Measurements from ENCODE around the gene NOXO1.

NOXO1 gene, protein sequence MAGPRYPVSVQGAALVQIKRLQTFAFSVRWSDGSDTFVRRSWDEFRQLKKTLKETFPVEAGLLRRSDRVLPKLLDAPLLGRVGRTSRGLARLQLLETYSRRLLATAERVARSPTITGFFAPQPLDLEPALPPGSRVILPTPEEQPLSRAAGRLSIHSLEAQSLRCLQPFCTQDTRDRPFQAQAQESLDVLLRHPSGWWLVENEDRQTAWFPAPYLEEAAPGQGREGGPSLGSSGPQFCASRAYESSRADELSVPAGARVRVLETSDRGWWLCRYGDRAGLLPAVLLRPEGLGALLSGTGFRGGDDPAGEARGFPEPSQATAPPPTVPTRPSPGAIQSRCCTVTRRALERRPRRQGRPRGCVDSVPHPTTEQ

DNA sequence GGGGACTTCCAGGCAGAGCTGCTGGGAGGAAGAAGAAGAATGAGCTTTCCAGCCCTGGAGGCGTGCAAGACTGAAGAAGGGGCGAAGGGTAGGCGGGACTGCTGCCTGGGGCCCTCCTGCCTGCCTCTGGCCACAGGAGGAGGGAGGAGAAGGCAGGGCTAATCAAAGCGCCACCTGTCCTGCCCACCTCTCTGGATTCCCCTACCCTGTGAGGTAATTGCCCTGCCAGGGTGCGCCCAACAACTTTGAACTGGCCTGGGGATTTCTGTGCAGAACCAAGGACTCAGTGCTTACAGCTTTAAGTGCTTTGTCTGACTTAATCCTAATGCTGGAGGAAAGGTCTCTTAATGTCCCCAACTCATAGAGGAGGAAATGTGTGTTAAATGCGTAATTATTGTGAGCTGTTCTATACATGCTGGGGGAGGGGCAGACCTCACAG is at the start of gene NOXO1:
NOXO1 (minus strand) TSS at position 72 of the 439 bp plus-strand sequence. CDS start 290 bp downstream, outside the sequence.
- no peak for DNase-seq (ENCODE audit: low read depth in 2 of 2)

DNA sequence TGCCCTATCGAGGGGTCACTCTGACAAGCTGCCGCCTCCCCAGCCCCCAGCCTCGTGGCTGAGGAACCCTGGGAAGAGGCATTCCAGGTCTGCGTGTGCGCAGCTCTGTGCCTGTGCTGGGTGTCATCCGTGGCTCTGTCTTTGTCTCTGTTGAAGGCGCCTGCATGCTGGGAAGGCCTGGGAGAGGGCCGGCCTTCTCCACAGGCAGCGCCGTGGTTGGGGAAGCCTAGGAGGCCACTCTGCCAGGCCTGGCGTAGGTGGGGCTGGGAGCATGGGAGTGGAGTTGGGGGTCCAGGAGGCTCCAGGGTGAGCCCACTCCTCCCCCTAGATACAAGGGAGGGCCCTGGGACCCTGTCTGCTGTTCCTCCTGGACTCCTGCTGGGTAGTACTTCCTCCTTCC is 48.8 kb upstream of the NOXO1 start:
- no peak for DNase-seq (ENCODE audit: low read depth in 2 of 2)

DNA sequence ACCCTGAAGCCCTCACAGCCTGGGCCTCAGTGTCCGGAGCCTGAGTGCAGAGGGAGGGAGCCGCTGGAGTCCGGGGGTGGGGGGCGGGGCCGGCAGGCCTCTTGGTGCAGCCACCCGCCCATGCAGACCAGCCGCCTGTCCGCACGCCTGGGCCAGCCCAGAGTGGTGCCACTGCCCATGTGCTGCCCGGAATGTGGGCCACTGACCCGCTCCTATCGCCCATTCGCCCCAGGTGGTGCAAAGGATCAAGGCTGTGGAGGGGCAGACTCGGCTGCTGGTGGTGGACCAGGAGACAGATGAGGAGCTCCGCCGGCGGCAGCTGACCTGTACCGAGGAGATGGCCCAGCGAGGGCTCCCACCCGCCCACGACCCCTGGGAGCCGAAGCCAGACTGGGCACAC is 48.1 kb upstream of the NOXO1 start:
- no peak for DNase-seq (ENCODE audit: low read depth in 2 of 2)

DNA sequence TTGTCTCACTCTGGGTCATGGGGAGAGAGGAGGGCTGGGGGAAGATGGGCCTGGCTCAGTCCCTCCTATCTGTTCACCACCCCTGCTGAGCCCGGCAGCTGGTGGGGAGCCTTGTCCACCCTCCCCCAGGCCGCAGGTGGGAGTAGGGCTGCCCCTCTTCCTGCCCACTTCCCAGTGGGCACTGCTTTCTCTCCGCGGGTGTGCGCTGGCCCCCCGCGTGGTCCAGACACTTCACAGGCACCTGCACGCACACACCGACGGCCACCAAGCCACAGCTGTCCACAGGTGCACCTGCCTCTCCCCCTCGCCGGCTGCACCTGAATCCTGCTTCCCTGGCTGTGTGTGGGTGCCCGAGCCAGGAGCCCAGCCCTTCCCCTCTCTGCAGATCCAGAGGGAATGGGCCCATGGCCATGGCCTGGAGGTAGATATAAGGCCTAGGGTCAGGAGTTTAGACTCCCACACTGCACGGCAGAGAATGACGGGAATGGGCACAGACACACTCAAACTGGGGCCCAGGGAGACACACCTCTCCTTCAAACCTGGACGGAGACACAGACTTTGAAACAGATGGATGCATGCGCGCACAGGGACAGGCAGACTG is 47.5 kb upstream of the NOXO1 start:
- no peak for DNase-seq (ENCODE audit: low read depth in 2 of 2)

DNA sequence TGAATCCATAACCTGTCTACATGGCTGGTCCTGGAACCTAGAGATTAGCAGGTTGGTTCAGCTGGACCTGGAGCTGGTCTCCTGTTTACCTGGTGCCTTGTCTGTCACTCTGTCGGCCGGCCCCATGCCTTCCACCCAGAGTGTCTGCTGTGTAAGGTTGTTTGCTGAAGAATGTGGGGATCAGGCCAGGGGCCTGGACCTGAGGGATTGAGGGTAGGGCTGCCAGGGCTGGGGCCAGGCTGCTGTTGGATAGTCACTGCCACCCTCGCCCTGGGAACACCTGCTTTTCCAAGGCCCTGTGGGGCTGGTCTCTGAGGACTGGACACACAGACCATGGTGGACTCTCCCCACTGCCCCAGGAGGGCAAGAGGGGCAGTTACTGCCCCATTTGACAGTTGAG is 46.9 kb upstream of the NOXO1 start:
- DNase-seq (ENCODE audit: low read depth in 2 of 2) = no peak

DNA sequence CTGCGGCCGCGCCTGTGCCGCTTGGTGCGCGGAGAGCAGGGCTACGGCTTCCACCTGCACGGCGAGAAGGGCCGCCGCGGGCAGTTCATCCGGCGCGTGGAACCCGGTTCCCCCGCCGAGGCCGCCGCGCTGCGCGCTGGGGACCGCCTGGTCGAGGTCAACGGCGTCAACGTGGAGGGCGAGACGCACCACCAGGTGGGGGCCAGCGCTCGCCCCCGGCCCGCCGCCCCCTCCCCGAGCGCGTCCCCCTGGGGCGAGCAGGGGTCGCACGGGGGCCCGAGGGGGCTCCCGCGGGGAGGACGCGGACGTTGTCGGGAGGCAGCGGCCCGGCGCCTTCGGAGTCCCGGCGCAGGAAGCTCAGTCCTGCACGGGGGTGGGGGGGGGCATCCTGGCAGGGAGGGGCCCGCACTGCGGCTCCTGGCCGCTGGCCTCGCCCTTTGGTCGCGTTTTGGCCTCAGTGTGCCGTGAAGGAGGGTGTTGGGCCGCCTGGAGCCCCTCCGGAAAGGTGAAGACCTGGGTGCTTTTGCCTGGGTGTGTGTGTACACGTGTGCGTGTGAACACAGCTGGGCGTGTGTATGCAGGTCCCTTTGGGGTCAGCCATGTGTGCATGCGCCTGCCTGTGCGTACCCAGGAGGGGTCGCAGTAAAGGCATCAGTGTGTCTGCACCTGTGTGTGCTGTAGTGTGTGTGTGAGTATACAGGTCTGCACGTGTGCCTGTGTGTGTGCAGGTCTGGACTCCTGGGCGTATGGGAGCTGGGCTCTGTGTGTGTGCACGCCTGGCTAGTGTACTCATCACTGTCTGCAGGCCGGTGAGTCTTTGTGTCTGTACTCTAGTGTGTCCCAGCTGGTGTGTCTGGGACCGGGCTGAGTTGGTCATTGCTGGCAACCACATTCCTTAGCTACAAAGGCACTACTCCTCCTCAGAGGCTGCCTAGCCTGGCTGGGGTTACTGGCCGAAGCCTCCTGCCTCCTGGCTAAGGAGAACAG is 46.0 kb upstream of the NOXO1 start:
- DNase-seq (ENCODE audit: low read depth in 2 of 2) = no peak

DNA sequence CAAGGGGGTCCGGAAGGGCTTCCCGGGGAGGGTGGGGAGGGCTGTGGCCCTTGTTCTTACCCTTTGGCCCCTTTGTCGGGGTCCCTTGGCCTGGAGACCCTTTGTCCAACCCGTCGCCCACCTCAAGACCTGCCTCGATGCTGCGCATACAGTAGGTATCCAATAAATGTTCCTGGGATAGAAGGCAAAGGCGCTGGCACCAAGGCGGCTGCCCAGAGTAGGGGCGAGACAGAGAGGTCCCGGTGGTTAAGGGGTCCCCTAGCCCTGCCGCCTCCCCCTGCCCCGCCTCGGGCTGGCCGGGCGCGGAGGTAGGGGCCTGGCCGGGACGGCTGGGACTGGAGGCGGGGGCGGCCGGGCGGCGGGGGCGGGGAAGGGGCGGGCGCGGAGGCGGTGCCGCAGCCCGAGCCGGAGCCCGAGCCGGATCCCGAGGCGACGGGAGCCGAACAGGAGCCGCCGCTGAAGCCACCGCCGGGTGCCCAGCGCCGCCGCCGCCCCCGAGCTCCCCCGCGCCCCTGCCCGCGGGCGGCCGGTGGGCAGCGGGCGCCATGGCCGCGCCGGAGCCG is 45.3 kb upstream of the NOXO1 start, which contains the start of gene NHERF2:
NHERF2 (plus strand) TSS at position 442 of the 563 bp plus-strand sequence; CDS start at position 546, 104 bp downstream.
- no peak for DNase-seq (ENCODE audit: low read depth in 2 of 2)

DNA sequence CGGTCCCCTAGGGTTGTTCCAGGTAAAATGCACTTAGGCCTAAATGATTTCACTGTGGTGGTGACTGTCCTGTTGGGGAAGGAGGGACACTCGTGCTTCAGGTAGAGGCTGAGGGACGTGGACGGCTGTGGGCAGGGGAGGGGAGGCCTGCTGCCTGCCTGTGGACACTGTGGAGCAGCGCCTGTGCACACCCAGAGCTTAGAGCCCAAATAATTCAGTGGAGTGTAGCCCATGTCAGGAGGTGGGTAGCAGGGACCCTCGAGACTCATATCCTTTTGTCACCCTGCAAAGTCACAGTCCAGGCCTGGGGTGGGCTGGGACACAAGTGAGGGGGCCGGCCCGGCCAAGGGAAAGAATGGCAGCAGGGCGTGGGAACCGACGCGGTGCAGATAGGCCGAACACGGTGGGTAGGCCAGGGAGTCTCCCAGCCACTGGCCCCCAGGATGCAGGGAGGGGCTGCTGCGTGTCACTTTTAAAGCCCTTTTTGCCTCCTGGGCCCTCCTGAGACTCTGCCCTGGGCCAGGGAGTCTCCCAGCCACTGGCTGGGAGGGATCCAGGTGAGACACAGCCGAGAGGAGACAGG is 44.7 kb upstream of the NOXO1 start:
- DNase-seq (ENCODE audit: low read depth in 2 of 2) = no peak

DNA sequence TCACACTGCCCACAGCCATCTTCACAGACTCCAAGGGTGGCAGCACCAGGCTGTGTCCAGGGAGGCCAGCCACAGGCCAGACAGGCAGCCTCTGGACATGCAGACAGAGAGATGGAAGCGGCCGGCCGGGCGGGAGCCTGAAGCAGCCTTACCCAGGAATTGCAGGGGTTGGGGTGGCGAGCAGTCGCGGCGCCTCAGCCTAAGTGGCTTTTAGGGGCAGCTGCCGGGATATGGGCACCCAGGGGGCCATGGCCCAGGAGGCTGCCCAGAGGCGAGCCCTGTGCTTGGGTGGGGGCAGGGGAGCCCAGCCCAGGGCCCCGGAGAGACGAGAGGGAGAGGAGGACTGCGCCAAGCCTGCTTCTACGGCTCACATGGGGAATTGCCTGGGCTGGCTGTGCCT is 44.0 kb upstream of the NOXO1 start:
- no peak for DNase-seq (ENCODE audit: low read depth in 2 of 2)

DNA sequence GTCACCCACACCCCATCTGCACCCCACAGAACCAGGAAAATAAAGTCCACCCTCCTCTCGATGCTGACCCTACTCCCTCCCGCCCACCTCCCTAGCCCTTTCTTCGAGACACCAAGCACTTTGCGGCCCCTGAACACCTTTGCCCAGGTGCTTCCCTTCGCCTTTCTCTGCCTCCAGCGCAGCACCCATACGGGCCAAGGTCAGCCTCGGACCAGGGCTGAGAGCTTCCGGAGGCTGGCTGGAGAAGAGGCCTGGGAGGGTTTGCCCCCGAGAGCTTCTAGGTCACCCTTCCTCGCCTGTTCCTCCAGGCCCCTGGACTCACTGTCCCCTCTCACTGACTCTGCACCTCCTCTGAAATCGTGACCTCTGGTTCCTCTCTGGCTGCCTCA is 42.8 kb upstream of the NOXO1 start:
- DNase-seq (ENCODE audit: low read depth in 2 of 2) = no peak

DNA sequence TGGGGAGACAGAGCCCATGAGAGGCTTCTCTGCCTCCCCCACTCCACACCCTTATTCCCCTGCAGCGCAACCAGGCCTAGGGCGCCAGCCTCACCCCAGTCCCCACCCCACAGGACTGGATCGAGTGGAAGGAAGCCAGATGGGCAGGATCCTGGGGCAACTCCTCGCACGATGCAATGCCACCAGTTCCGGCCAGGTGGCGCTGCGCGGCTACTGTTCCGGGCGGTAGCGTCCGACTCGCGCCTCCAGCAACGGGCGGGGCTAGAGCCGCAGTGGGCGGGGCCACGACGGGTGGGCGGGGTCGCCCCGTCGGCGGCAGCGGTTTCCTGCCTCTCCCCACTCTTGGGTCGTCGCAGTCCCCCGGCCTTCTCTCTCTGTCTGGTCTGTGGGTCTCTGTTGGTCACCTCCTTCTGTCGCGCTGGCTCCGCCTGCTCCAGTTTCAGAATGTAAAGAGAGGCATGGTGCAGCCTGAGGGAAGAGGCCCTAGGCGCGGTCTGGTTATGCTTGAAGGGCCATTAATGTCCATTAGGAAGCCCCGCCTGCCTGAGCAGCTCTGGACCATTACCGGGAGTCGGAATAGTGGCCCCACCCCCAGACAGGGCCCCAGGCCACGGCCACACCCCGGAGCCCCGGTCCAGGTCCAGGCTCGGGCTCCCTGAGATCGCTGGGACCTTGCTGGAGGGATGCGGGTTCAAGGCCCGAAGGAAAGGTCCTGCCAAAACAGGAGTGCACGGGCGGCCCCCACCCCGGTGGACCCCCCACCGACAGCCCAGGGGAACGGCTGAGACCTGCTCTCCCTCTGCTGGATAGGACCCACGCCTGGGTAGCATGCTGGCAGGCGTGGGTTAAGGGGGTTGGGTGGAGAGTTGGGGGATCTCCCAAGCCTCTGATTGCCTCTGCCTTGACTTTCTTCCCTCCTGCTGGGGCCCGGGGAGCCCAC is 42.1 kb upstream of the NOXO1 start:
- peak; percentile 58 to 61 for DNase-seq (ENCODE audit: low read depth in 2 of 2)

DNA sequence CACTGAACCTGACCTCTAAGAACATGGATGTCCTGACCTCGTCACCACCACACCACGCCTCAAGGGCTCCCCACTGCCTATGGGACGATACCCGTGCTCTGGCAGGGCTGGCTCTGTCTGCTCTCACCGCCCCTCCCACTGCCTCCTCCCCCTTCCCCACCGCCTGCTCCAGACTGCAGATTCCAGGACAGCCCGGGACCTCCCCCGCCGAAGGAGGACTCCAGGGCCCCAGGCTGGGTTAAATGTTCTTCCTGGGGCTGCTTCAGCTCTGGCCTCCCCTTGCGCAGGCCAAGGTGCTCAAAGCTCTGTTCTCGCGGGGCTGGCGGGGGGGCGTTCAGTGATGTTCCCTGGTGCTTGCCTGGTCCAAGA is 41.4 kb upstream of the NOXO1 start:
- no peak for DNase-seq (ENCODE audit: low read depth in 2 of 2)

DNA sequence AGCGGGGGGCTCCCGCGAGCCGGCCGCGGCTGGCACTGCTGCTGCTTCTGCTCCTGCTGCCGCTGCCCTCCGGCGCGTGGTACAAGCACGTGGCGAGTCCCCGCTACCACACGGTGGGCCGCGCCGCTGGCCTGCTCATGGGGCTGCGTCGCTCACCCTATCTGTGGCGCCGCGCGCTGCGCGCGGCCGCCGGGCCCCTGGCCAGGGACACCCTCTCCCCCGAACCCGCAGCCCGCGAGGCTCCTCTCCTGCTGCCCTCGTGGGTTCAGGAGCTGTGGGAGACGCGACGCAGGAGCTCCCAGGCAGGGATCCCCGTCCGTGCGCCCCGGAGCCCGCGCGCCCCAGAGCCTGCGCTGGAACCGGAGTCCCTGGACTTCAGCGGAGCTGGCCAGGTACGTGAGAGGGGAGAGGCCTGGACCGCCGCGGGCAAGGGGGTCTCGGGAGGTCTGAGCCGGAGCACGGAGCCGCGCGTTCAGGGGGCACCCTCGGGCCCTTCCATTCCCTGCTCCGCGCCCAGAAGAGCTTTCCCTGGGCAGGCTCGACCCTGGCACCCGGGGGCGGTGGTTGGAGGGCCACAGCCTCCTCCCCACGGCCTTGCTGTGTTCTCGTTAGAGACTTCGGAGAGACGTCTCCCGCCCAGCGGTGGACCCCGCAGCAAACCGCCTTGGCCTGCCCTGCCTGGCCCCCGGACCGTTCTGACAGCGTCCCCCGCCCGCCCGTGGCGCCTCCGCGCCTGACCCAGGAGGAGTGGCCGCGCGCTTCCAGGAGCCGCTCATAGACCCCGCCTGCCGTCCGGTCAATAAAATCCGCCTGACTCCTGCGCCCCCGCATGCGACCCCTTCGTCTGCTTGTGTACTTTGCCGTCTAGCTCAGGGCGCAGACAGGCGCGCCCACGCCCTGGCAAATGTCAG is 38.9 kb upstream of the NOXO1 start:
- no peak for DNase-seq (ENCODE audit: low read depth in 2 of 2)

DNA sequence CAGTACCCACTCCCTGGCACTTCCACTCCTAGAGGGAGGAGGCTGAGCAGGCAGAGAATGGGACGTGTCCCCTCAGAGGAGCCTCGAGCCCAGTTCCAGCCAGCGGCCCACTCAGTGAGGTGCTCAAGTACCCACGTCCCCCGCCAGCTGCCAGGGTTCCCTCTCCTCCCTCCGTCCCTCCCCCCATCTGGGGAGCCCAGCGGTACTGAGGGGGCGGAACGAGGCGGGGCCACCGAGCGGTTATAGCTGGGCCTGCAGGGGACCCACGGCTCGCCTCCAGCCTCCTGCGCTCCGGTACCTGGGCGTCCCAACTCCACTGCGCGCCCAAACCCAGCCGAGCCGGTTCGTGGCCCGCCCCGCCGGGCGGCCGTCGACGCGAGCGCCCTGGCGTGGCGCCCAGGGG is 38.2 kb upstream of the NOXO1 start, which contains the start of gene NPW:
NPW (plus strand) TSS at position 268 of the 403 bp plus-strand sequence.
- DNase-seq (ENCODE audit: low read depth in 2 of 2) = no peak

DNA sequence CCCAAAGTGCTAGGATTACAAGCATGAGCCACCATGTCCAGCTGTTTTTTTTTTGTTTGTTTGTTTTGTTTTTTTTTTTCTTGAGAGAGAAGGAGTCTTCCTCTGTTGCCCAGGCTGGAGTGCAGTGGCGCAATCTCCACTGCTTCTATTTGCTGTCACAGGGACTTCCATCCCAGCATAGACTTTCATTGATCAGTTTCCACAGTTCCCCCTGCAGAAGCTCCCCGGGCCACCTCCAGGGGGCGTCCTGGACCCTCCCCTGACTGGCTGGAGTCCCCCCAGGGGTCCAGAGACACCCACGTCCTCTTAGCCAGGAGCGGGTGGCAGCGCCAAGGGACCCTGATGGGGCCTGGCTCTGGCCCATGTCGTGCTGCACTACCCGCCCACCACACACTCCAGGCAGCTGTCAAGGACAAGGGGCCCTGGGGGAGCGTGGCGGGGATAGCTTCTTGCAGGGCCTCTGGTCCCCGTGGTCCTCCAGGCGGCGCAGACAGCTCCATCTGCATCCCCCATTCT is 35.2 kb upstream of the NOXO1 start:
- DNase-seq (ENCODE audit: low read depth in 2 of 2) = no peak

DNA sequence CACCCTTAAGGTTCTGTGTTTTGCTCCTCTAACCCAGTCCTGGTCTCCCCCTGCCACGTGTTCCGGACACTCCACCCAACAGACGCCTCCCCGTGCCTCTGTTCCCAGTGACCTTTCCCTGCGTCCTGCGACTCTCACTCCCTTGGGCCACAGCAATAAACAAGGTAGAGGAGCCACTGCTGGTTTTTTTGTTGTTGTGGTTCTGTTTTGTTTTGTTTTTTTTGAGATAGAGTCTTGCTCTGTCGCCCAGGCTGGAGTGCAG is 34.6 kb upstream of the NOXO1 start:
- DNase-seq (ENCODE audit: low read depth in 2 of 2) = no peak

DNA sequence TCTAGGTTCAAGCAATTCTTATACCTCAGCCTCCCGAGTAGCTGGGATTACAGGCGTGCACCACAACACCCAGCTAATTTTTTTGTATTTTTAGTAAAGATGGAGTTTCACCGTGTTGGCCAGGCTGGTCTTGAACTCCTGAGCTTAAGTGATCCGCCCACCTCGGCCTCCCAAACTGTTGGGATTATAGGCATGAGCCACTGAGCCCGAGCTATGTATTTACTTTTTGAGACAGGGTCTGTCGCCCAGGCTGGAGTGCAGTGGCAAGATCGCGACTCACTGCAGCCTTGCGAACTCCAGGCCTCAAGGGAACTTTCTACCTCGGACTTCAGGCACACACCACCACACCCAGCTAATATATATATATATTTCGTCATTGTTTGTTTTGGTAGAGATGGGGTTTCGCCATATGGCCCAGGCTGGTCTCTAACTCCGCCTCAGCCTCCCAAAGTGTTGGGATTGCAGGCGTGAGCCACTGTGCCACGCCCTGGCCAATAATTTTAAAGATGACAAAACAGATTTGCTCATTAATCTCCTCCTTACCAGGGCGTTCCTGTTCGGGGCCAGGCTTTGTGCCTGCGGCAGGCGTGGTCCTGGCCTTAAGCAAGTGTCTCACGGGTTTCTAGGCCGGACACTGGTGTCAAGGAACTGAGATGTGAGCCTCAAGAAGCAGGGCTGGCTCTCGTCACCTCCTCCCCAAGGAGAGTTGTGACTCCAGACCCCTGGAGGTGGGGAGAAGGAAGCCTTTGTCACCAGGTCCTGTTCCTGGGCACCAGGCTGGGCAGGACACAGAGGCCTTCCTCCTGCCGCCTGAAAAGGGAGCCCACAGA is 34.1 kb upstream of the NOXO1 start:
- DNase-seq (ENCODE audit: low read depth in 2 of 2) = no peak

DNA sequence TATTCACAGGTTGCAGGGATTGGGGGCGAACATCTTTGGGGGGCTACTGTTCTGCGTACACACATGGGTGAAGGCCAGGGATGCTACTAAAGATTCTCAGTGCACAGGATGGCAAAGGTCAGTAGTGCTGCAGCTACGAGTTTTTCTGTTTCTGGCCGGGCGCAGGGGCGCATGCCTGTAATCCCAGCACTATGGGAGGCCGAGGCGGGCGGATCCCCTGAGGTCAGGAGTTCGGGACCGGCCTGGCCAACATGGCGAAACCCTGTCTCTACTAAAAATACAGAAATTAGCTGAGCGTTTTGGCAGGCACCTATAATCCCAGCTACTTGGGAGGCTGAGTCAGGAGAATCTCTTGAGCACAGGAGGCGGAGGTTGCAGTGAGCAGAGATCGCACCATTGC is 32.3 kb upstream of the NOXO1 start:
- DNase-seq (ENCODE audit: low read depth in 2 of 2) = no peak
